MM.1S (cell line): Measurements from ENCODE around the gene ADORA2B.

ENCODE experiments used
- CTCF ChIP-seq: fragments of 300-600 bp; sonication (generic); IDR thresholded peaks from 2 replicates; pipeline ENCODE4 v1.5.1; 2016; ENCODE audit warnings: antibody characterized with exemption, low read length, mixed read lengths
- EZH2 ChIP-seq: fragments of 300-600 bp; sonication (generic); optimal IDR thresholded peaks from 2 replicates; pipeline ENCODE3; 2017; ENCODE audit warnings: low read depth, mild to moderate bottlenecking, antibody characterized with exemption, low read length, mixed read lengths
- EZH2phosphoT487 ChIP-seq: fragments of 300-600 bp; sonication (generic); IDR thresholded peaks from 2 replicates; pipeline ENCODE4 v1.6.1; 2018; ENCODE audit warnings: antibody characterized with exemption, low read length

DNA sequence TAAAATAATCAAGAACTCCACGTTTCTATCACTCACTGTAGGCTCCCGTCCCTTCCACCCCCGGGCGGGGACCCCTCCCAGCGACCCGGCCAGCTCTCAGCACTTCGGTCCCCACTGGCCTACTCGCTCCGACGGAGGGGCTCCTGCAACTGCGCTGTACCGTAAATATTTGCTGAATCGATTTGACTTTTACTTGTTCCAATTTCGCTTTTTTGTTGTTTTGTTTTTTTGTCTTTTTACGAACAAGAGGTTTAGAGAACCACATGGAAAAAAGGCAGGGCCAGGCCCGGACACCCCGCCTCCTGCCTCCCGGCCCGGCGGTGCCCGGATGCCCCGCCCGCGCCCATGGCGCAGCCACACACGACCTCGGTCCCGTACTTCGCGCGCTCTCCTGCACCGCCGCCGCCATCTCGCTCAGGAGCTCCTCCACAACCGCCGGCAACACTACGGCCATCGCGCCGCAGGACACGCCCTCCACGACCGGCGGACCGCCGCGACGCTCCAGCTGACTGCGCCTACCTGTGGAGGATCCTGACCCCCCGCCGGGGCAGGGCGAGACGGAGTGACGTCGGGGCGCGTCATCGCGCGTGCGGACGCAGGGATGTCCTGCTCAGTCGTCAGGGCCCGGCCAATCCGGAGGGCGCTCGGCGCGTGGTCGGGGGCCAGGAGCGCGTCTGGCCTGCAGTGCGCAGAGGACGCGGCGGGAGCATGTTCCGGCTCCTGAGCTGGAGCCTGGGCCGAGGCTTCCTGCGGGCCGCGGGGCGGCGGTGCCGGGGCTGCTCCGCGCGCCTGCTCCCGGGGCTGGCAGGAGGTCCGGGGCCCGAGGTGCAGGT is 54.4 kb downstream of the ADORA2B start, which contains the start of the genes TTC19 and ZSWIM7:
- TF ChIP-seq CTCF (no peak), EZH2 (no peak), EZH2phosphoT487 (no peak)
